Measurements from ENCODE around the gene ZSWIM1. TPM values are rescaled to one million over a fixed set of nuclear protein-coding genes. Genes with fewer than 3 reads are reported as not detected.

Gene ZSWIM1
- total and polyA plus RNA-seq, 2 of the 13 experiments (the other 11 are each of a cell fraction or from before 2014, with no cell fraction given): 9.5 to 11.7 TPM

- TF ChIP-seq, protein P1, sequence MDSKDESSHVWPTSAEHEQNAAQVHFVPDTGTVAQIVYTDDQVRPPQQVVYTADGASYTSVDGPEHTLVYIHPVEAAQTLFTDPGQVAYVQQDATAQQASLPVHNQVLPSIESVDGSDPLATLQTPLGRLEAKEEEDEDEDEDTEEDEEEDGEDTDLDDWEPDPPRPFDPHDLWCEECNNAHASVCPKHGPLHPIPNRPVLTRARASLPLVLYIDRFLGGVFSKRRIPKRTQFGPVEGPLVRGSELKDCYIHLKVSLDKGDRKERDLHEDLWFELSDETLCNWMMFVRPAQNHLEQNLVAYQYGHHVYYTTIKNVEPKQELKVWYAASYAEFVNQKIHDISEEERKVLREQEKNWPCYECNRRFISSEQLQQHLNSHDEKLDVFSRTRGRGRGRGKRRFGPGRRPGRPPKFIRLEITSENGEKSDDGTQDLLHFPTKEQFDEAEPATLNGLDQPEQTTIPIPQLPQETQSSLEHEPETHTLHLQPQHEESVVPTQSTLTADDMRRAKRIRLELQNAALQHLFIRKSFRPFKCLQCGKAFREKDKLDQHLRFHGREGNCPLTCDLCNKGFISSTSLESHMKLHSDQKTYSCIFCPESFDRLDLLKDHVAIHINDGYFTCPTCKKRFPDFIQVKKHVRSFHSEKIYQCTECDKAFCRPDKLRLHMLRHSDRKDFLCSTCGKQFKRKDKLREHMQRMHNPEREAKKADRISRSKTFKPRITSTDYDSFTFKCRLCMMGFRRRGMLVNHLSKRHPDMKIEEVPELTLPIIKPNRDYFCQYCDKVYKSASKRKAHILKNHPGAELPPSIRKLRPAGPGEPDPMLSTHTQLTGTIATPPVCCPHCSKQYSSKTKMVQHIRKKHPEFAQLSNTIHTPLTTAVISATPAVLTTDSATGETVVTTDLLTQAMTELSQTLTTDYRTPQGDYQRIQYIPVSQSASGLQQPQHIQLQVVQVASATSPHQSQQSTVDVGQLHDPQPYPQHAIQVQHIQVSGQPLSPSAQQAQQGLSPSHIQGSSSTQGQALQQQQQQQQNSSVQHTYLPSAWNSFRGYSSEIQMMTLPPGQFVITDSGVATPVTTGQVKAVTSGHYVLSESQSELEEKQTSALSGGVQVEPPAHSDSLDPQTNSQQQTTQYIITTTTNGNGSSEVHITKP (CRISPR knock-in tag; IDR thresholded peaks at IDR 0.05; ENCODE audit: low read depth): 0 out of 2 replicates have a peak, but pooled peaks have one; percentile 33
- no peak for TF ChIP-seq CBX2 (IDR thresholded peaks at IDR 0.05; ENCODE audit: low read depth, low read length)
- no peak for TF ChIP-seq CBX2 (CRISPR knock-in tag; IDR thresholded peaks at IDR 0.05; ENCODE audit: low read depth)
- peak; percentile 65; the same call in 1 of the 2 replicates for TF ChIP-seq BRD4 (CRISPR knock-in tag; IDR thresholded peaks at IDR 0.05)
- TF ChIP-seq, protein P2, sequence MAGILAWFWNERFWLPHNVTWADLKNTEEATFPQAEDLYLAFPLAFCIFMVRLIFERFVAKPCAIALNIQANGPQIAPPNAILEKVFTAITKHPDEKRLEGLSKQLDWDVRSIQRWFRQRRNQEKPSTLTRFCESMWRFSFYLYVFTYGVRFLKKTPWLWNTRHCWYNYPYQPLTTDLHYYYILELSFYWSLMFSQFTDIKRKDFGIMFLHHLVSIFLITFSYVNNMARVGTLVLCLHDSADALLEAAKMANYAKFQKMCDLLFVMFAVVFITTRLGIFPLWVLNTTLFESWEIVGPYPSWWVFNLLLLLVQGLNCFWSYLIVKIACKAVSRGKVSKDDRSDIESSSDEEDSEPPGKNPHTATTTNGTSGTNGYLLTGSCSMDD (CRISPR knock-in tag; IDR thresholded peaks at IDR 0.05): 0 out of 2 replicates have a peak, but pooled peaks have one; percentile 14
- TF ChIP-seq JUNB (CRISPR knock-in tag; IDR thresholded peaks at IDR 0.05; ENCODE audit: borderline replicate concordance): no peak
- no peak for TF ChIP-seq SSRP1 (CRISPR knock-in tag; IDR thresholded peaks at IDR 0.05)
- TF ChIP-seq KLF12 (CRISPR knock-in tag; IDR thresholded peaks at IDR 0.05; ENCODE audit: borderline replicate concordance): peak; percentile 34
- TF ChIP-seq PLSCR1 (CRISPR knock-in tag; IDR thresholded peaks at IDR 0.05; ENCODE audit: borderline replicate concordance): no peak
- peak; percentile 82; the same call in 1 of the 2 replicates for TF ChIP-seq ARHGAP35 (CRISPR knock-in tag; IDR thresholded peaks at IDR 0.05; ENCODE audit: borderline replicate concordance)
- no peak for TF ChIP-seq ZNF383 (CRISPR knock-in tag; IDR thresholded peaks at IDR 0.05; ENCODE audit: borderline replicate concordance)
- peak; percentile 84; the same call in 1 of the 2 replicates for TF ChIP-seq ZC3H13 (CRISPR knock-in tag; IDR thresholded peaks at IDR 0.05)
- no peak for TF ChIP-seq MBD4 (IDR thresholded peaks at IDR 0.05; ENCODE audit: borderline replicate concordance, low read length)
- TF ChIP-seq NR2C2 (CRISPR knock-in tag; IDR thresholded peaks at IDR 0.05; ENCODE audit: borderline replicate concordance): no peak
- TF ChIP-seq, protein P3, sequence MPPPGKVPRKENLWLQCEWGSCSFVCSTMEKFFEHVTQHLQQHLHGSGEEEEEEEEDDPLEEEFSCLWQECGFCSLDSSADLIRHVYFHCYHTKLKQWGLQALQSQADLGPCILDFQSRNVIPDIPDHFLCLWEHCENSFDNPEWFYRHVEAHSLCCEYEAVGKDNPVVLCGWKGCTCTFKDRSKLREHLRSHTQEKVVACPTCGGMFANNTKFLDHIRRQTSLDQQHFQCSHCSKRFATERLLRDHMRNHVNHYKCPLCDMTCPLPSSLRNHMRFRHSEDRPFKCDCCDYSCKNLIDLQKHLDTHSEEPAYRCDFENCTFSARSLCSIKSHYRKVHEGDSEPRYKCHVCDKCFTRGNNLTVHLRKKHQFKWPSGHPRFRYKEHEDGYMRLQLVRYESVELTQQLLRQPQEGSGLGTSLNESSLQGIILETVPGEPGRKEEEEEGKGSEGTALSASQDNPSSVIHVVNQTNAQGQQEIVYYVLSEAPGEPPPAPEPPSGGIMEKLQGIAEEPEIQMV (CRISPR knock-in tag; IDR thresholded peaks at IDR 0.05; ENCODE audit: low read depth): peak; percentile 50; the same call in 1 of the 2 replicates
- TF ChIP-seq IKZF5 (CRISPR knock-in tag; IDR thresholded peaks at IDR 0.05): no peak
- TF ChIP-seq CCDC6 (CRISPR knock-in tag; IDR thresholded peaks at IDR 0.05): no peak
- TF ChIP-seq SMARCC2 (IDR thresholded peaks at IDR 0.05): no peak
- TF ChIP-seq KLF16 (CRISPR knock-in tag; IDR thresholded peaks at IDR 0.05): no peak; a peak in 2 of 4 replicates
- no peak for TF ChIP-seq ZSCAN12 (CRISPR knock-in tag; IDR thresholded peaks at IDR 0.05)
Observed at GRCh38 chr20:45833883-45834796, 46.9 kb upstream of the ZSWIM1 start (continued).
